Mesenteric fat pad (tissue), 1 donor: ENCODE measurements around the gene IFIT1B. TPM values are rescaled to one million over a fixed set of nuclear protein-coding genes. Genes with fewer than 3 reads are reported as not detected.
"Not testable (repeated sequence)": the region's sequence is repeated elsewhere in the genome, so short reads cannot be mapped to it uniquely, and the experiment has no call there.

Experiments used
- DNase-seq: peaks from one replicate; pipeline ENCODE4 v3.0.0-alpha.2; 2020; ENCODE audit warnings: low spot score
- total RNA-seq: library from RNA; stranded (reverse); fragmentation: NEBNext Ultra II Directional; extraction: Animal tissue kit (Norgen Biotek cat#: 25700); gene quantifications from one replicate; pipeline ENCODE4 v1.2.1, GENCODE V29; 2021
- donor health status: DM: yes; HTN: yes; CAD: no.

The IFIT1B gene
- total RNA-seq, 1 donor from 2014 or later, result not detected

DNA sequence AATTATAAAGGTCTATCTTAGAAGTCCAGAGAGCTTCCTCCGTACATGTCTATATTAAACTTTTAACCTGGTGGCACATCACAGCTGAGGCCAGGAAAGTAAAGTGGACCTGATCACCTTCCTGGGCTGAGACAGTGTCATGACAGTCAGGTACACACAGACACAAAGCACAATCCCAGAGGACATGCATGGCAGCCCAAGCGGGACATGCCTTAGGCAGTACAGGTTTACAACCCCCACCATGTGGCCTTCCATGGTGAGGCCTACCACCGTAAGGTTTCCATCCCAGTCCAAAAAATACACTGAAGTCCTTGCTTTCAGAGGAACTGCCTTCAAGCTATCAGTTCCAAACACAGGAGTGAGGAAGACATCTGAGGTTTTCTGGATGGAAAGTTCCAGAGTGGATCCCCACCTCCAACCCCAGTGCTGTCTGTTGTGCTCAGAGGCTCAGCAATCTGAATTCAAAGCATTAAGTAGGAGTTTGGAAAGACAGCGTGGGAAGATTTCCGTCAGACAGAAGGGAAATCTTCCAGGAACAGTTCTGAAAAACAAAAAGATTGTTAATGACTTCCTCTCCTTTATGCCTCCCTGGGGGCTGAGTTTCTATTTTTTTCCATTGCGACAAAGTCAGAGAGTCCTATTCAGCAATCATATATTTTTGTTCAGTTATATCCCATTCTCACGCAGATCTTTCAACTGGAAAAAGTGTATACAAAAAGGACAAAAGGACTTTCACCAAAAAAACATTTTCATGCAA lies 30.0 kb upstream of the IFIT1B start:
- DNase-seq, result no peak

DNA sequence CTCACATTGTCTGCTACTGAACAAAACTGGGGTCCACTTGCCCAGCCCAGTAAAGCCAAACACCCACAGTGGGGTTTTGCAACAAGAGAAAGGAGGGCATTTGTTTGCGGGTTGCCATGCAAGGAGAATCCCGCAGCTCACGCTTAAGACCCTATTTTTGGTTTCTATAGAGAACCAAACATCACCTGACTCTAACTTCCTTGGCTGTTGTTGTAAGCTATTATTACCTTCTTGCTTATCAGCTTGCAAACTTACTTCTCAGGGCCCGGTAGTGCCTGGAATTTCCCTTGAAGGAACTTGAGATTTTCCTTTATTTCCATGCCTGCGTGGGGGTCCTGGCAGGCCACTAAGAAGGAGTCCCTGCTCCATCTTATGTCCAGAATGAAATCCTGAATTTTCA lies 29.4 kb upstream of the IFIT1B start:
- no peak for DNase-seq

DNA sequence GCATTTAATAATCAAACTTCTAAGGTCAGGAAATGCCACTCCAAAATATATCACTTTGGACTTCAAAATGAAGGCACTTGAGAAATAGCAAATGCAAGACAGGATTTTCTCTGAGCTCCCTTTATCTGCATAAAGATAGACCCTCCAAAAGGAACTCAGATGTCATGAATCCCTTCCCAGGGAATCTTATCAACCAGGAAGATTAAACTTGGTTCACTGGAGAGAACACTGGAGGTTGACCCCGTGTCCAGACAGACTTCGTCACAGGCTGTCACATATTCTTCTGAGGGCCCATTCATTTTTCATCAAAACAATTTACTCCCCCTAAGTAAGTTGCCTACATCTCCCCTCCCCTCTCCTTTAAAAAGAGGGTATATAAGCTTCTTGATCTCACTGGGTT lies 28.9 kb upstream of the IFIT1B start:
- DNase-seq, result no peak

DNA sequence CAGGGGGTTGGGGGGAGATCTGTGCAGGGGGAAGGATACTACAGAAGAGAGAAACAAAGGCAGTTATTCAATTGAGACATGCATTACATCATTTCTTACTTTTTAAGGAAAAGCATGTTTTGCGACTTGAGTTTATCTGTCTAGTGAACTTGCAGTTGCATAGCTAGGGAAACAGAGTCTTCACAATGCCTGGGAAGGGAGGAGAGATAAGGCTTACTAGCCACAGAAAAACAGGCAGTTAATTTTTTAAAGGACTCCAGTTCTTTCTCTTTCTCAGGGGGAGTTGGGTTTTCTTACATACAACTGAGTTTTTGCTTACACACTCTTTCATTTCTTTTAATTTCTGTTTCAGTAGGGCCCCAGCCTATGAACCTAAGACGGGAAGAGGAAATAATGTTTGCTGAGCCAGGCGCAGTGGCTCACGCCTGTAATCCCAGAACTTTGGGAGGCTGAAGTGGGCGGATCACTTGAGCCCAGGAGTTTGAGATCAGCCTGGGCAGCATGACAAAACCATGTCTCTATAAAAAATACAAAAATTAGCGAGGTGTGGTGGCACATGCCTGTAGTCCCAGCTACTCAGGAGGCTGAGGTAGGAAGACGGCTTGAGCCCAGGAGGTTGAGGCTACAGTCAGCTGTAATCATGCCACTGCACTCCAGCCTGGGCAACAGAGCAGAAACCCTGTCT lies 27.1 kb upstream of the IFIT1B start:
- not testable (repeated sequence) for DNase-seq

- DNase-seq, result no peak
Measured at GRCh38 chr10:89351412-89351779, 26.5 kb upstream of the IFIT1B start.

- DNase-seq, result no peak
Measured at GRCh38 chr10:89351780-89352597, 25.9 kb upstream of the IFIT1B start.

DNA sequence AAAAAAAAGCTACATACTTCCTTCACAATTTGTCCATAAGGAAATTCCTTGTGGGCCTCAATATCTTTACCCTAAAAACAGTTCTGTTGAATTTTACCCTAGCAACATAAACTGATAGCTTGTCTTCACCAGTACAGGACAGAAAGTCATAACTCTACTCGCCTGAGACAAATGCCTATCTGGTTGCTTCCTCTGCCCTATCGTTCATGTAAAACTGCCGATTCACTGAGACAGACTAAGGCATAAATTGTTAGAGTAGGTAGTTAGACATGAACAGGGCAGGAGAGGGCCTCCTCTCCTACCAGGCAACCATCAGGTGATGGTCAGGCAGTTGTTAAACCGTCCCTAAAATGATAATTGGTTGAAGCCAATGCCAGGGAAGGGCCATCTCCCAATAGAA lies 25.1 kb upstream of the IFIT1B start:
- no peak for DNase-seq

- no peak for DNase-seq
Measured at GRCh38 chr10:89355394-89355931, 22.4 kb upstream of the IFIT1B start.

GRCh38 chr10:89357096-89357495 lies 20.8 kb upstream of the IFIT1B start:
- no peak for DNase-seq

DNA sequence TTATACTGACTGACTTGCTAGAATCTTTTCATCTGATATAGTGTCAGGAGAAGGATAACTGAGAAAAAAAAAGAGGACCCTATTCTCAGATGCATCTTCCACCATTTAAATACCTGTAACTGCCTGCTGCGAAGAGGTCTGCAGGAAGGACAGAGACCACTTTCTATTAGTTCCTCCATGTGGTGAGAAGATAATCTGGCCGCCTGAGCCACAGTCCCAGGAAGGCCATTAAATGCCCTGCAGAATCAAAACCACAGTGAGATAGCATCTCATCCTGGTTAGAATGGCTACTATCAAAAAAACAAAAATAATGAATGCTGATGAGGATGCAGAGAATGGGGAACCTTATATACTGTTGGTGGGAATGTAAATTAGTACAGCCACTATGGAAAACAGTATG lies 19.9 kb upstream of the IFIT1B start:
- no peak for DNase-seq

DNA sequence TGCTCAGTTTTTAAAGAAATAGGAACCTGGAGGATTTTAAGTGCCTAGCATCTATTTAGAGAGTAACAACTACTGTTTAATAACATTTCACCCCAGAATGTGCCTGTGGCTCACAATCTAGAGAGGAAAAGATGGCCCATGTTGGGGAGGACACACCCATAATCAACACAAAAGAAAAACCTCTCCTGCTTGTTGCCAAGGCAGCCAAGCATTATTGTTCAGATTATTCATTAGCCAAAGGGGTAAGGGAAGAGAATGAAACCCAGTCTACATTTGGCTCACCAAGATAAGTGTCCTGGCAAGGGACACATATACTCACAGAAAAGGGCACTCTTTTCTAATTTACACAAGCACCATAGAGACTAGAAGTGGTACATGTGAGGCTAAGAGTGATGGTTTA lies 17.7 kb upstream of the IFIT1B start:
- no peak for DNase-seq

DNA sequence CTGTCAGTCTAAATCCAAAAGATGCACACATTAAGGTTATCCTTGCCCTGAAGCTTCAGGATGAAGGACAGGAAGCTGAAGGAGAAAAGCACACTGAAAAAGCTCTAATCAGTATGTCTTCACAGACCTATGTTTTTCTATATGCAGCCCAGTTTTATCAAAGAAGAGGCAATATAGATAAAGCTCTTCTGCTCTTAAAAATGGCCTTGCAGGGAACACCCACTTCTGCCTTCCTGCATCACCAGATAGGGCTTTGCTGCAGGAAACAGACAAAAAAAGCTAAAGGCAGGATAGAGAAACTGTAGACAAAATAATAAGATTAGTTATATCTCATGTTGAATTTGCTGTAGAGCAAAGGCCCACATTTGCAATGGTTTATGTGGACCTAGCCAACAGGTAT lies 14.9 kb upstream of the IFIT1B start:
- DNase-seq, result no peak

- no peak for DNase-seq
Measured at GRCh38 chr10:89363729-89364442, 14.0 kb upstream of the IFIT1B start.

- DNase-seq, result no peak
Measured at GRCh38 chr10:89364531-89364930, 13.3 kb upstream of the IFIT1B start.

DNA sequence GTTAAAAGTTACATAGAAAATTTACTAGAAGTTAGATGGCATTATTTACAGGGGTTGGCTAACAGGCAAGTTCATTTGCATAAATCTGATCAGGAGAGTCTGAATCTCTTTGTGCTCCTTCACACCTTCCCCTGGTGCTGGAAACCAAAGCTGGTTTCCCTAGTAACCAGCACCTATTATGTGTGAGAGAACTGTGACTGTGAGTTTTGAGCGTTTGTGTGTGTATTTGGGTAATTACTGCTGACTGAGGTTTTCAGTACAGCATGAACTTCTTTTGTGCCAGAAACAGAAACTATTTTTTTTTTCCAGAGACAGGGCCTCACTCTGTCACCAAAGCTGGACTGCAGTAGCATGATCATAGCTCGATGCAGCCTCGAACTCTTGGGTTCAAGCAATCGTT lies 10.3 kb upstream of the IFIT1B start:
- no peak for DNase-seq

DNA sequence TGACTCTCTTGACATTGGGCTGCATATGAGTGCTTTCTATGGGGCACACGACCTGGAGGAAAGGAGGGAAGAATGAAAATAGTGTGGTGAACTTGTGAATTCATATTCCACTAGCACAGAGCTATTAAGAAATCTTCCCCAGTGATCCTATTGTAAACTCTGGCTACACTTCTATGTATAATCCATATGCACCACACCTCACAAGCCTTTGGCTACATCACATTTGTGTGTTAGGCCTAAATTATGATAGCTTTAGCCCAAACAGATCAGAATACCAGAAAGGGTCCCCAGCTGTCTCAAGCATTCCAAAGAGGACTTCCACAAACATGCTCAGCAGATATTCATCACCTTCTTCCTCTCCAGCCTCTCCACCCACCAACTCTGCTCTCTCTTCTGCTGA lies 9.7 kb upstream of the IFIT1B start:
- DNase-seq, result no peak

DNA sequence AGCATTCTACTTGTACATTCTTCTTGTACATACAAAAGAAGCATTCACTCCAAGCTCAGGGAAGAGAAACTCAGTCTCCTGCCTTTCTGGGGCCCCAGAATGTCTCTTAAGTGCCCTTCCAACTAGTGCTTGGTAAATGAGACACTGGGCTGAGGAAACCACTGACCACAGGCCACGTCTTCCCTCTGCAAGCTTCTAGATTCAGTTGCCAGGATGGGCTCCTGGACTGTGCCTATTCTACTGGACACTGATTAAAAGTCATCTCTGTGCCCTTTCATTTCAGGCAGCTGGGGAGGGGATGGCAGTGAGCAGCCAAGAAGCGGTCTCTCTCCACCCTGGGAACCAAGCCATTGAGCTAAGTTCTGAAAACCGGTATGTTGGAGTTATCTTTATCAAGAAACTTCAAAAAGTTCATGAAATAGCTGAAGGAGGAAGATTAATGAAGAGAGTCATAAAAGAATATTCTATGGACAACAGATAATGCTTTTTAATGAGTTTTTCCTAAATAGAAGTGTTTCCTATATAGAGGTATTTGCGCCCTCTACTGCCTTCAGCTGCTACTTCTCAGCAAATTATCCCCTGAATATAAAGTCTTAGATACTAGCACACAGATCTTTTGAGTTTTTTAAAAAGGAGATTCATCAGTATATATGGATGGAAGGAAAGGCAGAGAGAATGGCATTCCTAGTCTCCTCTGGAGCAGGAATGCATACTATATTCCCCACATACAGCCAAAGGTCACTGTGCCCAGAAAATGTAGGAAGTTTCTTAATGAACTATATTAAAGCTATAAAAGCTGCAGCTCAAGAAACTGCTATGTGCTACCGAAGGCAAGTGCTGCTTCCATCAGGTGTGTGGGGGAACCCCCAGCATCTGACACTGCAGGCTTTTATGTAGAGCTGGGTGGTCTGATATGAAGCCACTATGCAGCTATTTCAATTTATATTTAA lies 8.4 kb upstream of the IFIT1B start:
- no peak for DNase-seq

- no peak for DNase-seq
Measured at GRCh38 chr10:89371079-89371478, 6.8 kb upstream of the IFIT1B start.

DNA sequence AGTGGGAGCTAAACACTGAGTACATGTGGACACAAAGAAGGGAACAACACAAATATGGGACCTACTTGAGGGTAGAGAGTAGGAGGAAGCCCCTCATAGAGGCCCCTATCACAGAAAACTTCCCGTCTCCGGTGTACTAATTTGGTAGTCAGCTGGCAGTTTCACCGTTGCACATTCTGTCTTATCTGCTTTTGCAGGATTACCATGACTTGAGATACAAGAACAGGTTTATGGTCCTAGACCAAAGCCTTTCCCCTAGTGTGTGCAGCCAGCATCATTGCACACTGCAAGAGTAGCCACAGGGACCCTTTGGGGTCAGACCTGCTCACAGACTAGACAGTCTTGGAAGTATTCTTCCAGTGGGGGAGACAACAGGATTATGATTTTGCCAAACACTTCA lies 5.9 kb upstream of the IFIT1B start:
- no peak for DNase-seq
